HFF-Myc (cell line): ENCODE data around the gene GNG13.
"Not testable (repeated sequence)": the region's sequence is repeated elsewhere in the genome, so short reads cannot be mapped to it uniquely, and the experiment has no call there.

Experiments used
- DNase-seq: peaks from one replicate; pipeline ENCODE4 v3.0.0-alpha.2; 2011; ENCODE audit warnings: low read depth; ENCODE audit errors: extremely low read depth
- H3K4me3 ChIP-seq: replicated peaks from 2 replicates; pipeline ENCODE4 v1.5.1; 2011; ENCODE audit warnings: low read depth, mild to moderate bottlenecking, control low read depth, low read length
- TF ChIP-seq, protein P1 (sequence below): IDR thresholded peaks from 2 replicates; pipeline ENCODE4 v1.5.1; 2012; ENCODE audit warnings: mild to moderate bottlenecking, low read depth, low read length, control low read depth; ENCODE audit errors: missing control alignments

The GNG13 gene

DNA sequence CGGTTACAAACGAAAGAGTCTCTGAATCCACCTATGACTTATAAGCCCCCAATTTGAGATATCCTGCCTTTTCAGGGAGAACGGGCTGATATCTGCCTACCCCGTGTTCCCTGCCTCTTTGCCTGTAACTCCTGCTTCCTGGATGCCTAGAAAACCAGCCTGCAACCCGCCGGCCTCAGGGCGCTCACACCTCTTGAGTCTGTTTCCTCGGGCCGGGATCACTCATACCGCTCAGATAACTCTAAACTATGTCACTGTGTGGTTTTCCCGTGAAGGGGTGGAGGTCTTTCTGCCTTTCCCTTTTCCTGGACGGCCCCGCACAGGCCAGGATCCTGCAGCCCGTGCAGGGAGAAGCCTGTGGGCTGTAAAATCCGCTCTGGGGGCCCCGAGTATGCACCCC is 22.7 kb downstream of the GNG13 start:
- no peak for DNase-seq
- no peak overlapping the region for H3K4me3 ChIP-seq
- TF ChIP-seq, protein P1, sequence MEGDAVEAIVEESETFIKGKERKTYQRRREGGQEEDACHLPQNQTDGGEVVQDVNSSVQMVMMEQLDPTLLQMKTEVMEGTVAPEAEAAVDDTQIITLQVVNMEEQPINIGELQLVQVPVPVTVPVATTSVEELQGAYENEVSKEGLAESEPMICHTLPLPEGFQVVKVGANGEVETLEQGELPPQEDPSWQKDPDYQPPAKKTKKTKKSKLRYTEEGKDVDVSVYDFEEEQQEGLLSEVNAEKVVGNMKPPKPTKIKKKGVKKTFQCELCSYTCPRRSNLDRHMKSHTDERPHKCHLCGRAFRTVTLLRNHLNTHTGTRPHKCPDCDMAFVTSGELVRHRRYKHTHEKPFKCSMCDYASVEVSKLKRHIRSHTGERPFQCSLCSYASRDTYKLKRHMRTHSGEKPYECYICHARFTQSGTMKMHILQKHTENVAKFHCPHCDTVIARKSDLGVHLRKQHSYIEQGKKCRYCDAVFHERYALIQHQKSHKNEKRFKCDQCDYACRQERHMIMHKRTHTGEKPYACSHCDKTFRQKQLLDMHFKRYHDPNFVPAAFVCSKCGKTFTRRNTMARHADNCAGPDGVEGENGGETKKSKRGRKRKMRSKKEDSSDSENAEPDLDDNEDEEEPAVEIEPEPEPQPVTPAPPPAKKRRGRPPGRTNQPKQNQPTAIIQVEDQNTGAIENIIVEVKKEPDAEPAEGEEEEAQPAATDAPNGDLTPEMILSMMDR = no peak

DNA sequence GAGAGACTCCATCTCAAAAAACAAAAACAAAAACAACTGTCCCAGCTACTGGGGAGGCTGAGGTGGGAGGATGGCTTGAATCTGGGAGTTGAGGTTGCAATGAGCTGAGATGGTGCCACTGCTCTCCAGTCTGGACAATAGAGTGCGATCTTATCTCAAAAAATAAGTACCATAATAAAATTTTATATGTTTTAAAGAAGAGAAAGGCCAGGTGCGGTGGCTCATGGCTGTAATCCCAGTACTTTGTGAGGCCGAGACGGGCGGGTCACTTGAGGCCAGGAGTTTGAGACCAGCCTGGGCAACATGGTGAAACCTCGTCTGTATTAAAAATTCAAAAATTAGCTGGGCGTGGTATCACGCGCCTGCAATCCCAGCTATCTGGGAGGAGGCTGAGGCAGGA is 23.7 kb downstream of the GNG13 start:
- TF ChIP-seq, protein P1 = no peak
- H3K4me3 ChIP-seq = no peak overlapping the region
- DNase-seq = no peak

DNA sequence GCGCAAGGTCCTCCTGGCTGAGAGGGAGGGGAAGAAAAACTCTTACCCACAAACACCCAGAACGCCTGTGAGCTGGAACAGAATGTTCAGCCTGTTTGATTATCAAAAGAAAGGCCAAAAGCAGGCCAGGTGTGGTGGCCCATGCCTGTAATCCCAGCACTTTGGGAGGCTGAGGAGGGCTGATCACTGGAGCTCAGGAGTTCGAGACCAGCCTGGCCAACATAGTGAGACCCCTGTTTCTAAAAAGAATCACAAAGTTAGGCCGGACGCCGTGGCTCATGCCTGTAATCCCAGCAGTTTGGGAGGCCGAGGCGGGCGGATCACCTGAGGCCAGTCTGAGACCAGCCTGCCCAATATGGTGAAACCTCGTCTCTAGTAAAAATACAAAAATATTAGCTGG is 24.2 kb downstream of the GNG13 start:
- DNase-seq, H3K4me3 ChIP-seq: not testable (repeated sequence)

DNA sequence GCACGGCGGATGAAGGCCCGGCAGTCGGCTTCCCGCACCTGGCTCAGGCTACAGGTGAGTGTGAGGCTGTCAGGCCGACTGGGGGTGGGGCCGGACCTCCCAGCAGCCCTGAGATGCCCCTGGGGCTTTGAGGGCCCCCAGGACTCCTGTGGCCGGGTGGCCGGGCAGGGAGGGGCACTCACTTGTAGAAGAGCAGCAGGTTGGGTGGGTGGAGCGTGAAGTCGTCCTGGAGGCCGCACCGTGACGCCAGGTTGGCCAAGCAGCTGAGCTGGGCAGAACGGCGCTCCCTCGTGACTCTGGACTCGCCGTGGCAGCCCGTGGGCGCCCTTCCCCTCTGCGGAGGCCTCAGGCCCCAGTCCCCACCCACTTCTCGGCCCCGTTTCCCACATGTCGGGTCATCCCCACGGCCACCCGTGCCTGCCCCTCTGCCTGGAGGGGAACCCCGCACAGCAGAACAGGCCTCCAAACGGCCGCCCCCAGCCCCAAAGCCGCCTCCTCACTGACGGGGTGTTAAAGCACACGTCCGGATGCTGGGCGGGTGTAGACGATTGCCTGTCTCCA is 25.2 kb downstream of the GNG13 start:
- H3K4me3 ChIP-seq = no peak overlapping the region
- TF ChIP-seq, protein P1 = no peak
- no peak for DNase-seq

GRCh38 chr16:774086-775001 is 26.2 kb downstream of the GNG13 start:
- no peak overlapping the region for H3K4me3 ChIP-seq
- TF ChIP-seq, protein P1 = no peak
- no peak for DNase-seq

- H3K4me3 ChIP-seq = no peak overlapping the region
- TF ChIP-seq, protein P1 = no peak
- no peak for DNase-seq
These were observed 27.6 kb downstream of the GNG13 start for GRCh38 chr16:772959-773358.

DNA sequence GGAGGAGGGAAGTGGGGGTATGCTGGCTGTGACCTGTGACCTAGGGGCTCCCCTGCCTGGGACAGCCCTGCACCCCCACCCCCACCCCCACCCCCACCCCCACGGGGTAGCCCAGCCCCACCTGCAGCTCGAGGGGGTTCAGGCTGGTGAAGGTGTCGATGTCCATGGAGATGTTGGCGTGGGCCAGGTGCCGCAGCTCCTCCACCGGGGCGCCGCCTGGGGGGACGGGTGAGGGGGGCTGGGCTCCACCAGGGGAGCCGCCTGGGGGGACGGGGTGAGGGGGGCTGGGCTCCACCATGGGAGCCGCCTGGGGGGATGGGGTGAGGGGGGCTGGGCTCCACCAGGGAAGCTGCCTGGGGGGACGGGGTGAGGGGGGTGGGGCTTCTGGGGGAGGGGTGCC is 30.1 kb downstream of the GNG13 start:
- TF ChIP-seq, protein P1 = no peak
- H3K4me3 ChIP-seq = no peak overlapping the region
- DNase-seq = no peak
